Testis (tissue), 2 donors: ENCODE measurements around the gene TBL1XR1.

Source experiments
- CTCF ChIP-seq, 3 experiments: fragments of 450-650 bp in 2 of 3; fragments of 200-600 bp in 1 of 3; sonication (generic) in 1 of 3; IDR thresholded peaks; one replicate each; pipeline ENCODE4 v1.5.1; 2016 to 2019; ENCODE audit warnings: antibody characterized with exemption in 3 of 3, mild to moderate bottlenecking in 2 of 3, moderate library complexity in 1 of 3
- POLR2A ChIP-seq: fragments of 450-650 bp; IDR thresholded peaks from one replicate; pipeline ENCODE4 v1.6.1; 2017; ENCODE audit warnings: antibody characterized with exemption, mild to moderate bottlenecking, moderate library complexity

- TF ChIP-seq CTCF (IDR thresholded peaks at IDR 0.05) = no peak
- no peak for TF ChIP-seq POLR2A
These were observed 63.1 kb downstream of the TBL1XR1 start for GRCh38 chr3:177133860-177134815.
